Aorta (tissue), 5 donors: ENCODE data around the gene DCXR. TPM values are rescaled to one million over a fixed set of nuclear protein-coding genes. Genes with fewer than 3 reads are reported as not detected.

Experiments
- ATAC-seq: fragments of 200-7000 bp; cut with Tn5 transposase; one replicate; pipeline ENCODE4 v1.9.1; 2022; ENCODE audit warnings: moderate library complexity; ENCODE audit not compliant: low FRiP score
- DNase-seq, 2 donors: peaks; one replicate each; pipeline ENCODE4 v3.0.0-alpha.2; 2020
- H3K27ac ChIP-seq, 2 donors: one replicate each; pipeline ENCODE4 v1.5.1; 2013; ENCODE audit warnings: low read length in 2 of 2, mild to moderate bottlenecking in 2 of 2, moderate library complexity in 2 of 2, control low read depth in 1 of 2, inconsistent platforms in 1 of 2, low read depth in 1 of 2
- H3K27me3 ChIP-seq, 2 donors: one replicate each; pipeline ENCODE4 v1.6.1; 2013; ENCODE audit warnings: control low read depth in 1 of 2, low read length in 1 of 2, mild to moderate bottlenecking in 1 of 2, moderate library complexity in 1 of 2; ENCODE audit not compliant: insufficient read depth in 2 of 2, control insufficient read depth in 1 of 2
- H3K36me3 ChIP-seq, 2 donors: one replicate each; pipeline ENCODE4 v1.6.1; 2013; ENCODE audit warnings: control low read depth in 1 of 2, low read length in 1 of 2, mild to moderate bottlenecking in 1 of 2; ENCODE audit not compliant: insufficient read depth in 2 of 2, control insufficient read depth in 1 of 2
- H3K4me1 ChIP-seq, 2 donors: one replicate each; pipeline ENCODE4 v1.6.1; 2013; ENCODE audit warnings: low read length in 2 of 2, control low read depth in 1 of 2, mild to moderate bottlenecking in 1 of 2, moderate library complexity in 1 of 2; ENCODE audit not compliant: insufficient read depth in 2 of 2, control insufficient read depth in 1 of 2
- H3K4me3 ChIP-seq, 2 donors: one replicate each; pipeline ENCODE4 v1.5.1; 2013; ENCODE audit warnings: low read length in 2 of 2, control low read depth in 1 of 2, mild to moderate bottlenecking in 1 of 2
- H3K9me3 ChIP-seq: one replicate; pipeline ENCODE4 v1.6.1; 2013; ENCODE audit warnings: mild to moderate bottlenecking, low read length; ENCODE audit not compliant: control insufficient read depth
- WGBS, 2 donors: extraction: QIAGEN DNeasy Blood & Tissue Kit; methylation state at CpG; one replicate each; pipeline ENCODE4 v1.1.7; 2013; 5-methylcytosine and 5-hydroxymethylcytosine counted together
- intact Hi-C, 2 donors: fragments of 100-400 bp; cut with DNase I; formaldehyde crosslinking; loops; one replicate each; pipeline versions ENCODE4 v1.14.2 to v1.15.0; 2022
- polyA plus RNA-seq, 2 donors: library from polyadenylated mRNA; stranded (reverse); fragments of 200-250 nt; gene quantifications; one replicate each; pipeline ENCODE4 v1.2.3, GENCODE V29; 2013
- total RNA-seq, 2 donors: library from RNA; stranded (reverse); fragmentation: NEBNext Ultra II Directional; extraction: Animal tissue kit (Norgen Biotek cat#: 25700); gene quantifications; one replicate each; pipeline ENCODE4 v1.2.1, GENCODE V29; 2021
- donor health status: healthy with polysubstance abuse.
- donor health status: Bipolar disorder and iron deficiency.
- donor health status: DM: no; HTN: no; CAD: no.
- donor health status: DM: no; HTN: no; CAD: no.
- donor health status: DM: yes; HTN: yes; CAD: no.

DCXR gene
- total and polyA plus RNA-seq, 4 donors: 34.9 to 81.0 (median 71.1) TPM

DNA sequence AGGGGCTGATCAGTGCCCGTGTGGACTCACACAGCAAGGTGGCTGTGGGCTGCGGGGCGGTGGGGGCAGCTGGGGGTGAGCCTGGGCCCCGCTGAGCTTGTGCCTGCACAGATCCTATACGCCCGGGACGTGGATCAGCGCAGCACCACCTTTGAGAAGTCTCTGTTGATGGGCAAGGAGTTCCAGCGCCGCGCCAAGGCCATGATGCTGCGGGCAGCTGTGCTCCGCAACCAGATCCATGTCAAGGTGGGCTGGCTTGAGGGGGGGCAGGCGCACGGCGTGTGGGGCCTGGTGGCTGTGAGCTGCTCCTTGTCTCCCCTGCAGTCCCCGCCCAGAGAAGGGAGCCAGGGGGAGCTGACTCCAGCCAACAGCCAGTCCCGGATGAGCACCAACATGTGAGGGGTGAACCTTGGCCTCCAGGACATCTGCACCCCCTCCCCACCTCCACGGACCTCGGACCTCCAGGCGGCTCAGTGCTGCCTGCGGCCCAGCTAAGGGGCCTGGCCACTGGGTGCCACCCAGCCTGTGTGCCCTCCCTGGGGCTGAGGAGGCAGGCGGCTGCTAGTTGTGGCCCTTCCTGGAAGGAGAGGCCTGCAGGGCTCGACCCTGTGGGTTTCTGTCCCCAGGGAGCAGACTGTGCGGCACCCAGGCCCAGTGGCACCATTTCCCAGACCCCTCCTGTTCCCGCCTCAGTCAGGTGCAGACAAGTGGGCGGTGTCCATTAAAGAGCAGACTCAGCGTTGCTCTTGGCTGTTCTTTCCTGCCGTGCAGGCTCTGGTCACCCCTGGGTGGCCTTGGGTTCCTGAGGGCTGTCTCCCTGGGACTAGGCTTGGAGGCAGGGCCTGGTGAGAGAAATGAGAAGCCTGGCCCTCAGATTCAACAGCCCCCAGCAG, 19.5 kb upstream of the DCXR start:
- ATAC-seq (no peak), DNase-seq (no peak)
- intact Hi-C loops: no loop called here
- H3K27me3 ChIP-seq: no peaks in the 10 kb centered on the region
- H3K9me3 ChIP-seq: no peaks in the 10 kb centered on the region
- no peak overlapping the region for H3K27ac ChIP-seq
- peaks cover 0 to 8% of the 10 kb centered on the region in 2 donors for H3K36me3 ChIP-seq
- H3K4me3 ChIP-seq: no peak overlapping the region
- WGBS, 2 donors: 76 to 78% methylated on average over 26 to 29 of the region's 29 CpGs
- H3K4me1 ChIP-seq: no peaks in the 10 kb centered on the region

DNA sequence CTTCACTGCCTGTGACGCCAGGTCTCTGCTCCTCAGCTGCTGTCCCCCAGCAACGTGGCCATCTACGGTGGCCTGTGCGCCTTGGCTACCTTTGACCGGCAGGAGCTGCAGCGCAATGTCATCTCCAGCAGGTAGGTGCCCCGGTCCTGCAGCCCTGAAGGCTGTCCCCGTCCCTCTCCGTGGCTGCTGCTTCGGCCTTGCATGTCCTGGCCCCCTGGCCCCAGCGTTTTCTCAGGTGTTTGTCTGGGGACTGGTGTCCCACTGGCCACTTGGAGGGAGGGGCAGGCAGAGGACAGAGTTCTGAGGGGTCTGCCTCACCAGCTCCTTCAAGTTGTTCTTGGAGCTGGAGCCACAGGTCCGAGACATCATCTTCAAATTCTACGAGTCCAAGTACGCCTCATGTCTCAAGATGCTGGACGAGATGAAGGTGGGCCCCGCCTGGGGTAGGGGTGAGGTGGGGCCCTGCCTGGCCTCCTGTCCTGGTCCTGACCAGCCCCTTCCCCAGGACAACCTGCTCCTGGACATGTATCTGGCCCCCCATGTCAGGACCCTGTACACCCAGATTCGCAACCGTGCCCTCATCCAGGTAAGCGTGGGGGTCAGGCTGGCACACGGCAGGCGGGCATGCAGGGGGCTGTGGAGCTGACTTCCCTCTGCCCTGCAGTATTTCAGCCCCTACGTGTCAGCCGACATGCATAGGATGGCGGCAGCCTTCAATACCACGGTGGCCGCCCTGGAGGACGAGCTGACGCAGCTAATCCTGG, 18.6 kb upstream of the DCXR start:
- no peaks in the 10 kb centered on the region for H3K27me3 ChIP-seq
- ATAC-seq: no peak
- no peak overlapping the region for H3K4me3 ChIP-seq
- H3K27ac ChIP-seq: no peak overlapping the region
- H3K4me1 ChIP-seq: no peaks in the 10 kb centered on the region
- no peak for DNase-seq
- H3K9me3 ChIP-seq: no peaks in the 10 kb centered on the region
- WGBS, 2 donors: 86 to 87% methylated on average over 28 of the region's 28 CpGs
- intact Hi-C loops: no loop called here
- H3K36me3 ChIP-seq: peaks cover 0 to 7% of the 10 kb centered on the region in 2 donors

DNA sequence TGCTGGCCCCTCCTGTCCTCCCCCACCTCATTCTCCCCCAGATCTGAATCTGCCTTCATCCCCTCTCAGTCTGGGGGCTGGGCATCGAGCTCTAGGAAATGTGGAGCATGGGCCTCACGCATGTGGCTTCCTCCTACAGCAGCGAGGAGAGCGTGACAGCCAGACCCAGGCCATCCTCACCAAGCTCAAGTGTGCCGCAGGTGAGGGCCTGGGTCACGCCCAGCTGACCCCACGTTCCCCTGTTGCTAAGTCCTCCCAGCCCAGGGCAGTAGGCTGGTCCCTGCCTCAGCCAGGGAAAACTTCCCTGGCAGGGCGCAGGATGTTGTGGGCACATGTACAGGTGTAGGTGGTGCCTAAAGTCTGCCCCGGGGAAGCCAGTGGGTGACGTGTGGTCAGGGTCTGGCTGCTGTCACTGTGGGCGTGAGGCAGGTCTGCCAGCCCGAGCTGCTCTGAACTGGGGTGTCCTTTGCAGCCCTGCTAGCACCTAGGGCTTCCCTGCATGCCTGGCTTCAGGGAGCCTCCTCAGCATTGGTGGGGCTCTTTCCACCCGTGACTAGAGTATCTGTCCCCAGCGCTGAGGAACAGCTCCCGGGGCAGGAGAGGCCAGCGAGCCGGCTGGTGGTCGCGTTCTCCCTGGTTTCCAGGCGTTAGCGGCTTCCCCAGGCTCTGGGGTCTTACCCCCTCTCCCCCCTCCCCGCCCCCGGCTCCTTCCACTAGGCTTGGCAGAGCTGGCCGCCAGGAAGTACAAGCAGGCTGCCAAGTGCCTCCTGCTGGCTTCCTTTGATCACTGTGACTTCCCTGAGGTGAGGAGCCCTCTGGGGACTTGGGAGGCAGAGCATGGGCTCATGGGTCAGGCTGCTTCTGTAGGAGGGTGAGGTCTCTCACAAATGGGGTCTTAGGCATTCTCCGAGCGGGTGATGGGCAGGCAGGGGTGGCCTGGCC, 17.8 kb upstream of the DCXR start:
- H3K27ac ChIP-seq: no peak overlapping the region
- WGBS, 2 donors: 79 to 81% methylated on average over 26 of the region's 26 CpGs
- ATAC-seq: no peak
- peaks cover 0 to 4% of the 10 kb centered on the region in 2 donors for H3K36me3 ChIP-seq
- H3K9me3 ChIP-seq: no peaks in the 10 kb centered on the region
- no peaks in the 10 kb centered on the region for H3K27me3 ChIP-seq
- H3K4me1 ChIP-seq: no peaks in the 10 kb centered on the region
- intact Hi-C loops: no loop called here
- DNase-seq: no peak
- no peak overlapping the region for H3K4me3 ChIP-seq

DNA sequence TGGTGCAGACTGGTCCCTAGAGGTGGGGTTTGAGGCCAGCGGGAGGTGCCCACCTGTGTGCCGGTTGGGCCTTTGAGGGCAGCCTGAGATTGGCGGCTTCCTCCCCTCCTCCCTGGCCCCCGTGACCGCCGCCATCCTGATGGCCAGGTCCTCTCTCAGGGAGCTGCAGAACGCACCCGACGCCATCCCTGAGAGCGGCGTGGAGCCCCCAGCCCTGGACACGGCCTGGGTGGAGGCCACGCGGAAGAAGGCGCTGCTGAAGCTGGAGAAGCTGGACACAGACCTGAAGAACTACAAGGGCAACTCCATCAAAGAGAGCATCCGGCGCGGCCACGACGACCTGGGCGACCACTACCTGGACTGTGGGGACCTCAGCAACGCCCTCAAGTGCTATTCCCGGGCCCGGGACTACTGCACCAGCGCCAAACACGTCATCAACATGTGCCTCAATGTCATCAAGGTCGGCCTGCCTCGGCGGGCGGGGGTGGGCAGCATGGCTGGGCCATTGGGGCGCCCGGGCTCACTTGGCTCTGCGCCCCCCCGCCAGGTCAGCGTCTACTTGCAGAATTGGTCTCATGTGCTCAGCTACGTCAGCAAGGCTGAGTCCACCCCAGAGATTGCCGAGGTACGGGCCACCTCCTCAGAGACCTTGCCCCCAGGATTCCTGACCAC, 17.0 kb upstream of the DCXR start:
- DNase-seq (peak in 1 of 2 donors; percentile 44), ATAC-seq (no peak)
- H3K27me3 ChIP-seq: no peaks in the 10 kb centered on the region
- intact Hi-C loops: no loop called here
- 89 to 91% methylated on average over 35 to 38 of the region's 38 CpGs for WGBS, 2 donors
- no peaks in the 10 kb centered on the region for H3K9me3 ChIP-seq
- no peak overlapping the region for H3K4me3 ChIP-seq
- H3K4me1 ChIP-seq: no peaks in the 10 kb centered on the region
- H3K27ac ChIP-seq: no peak overlapping the region
- peaks cover 0 to 2% of the 10 kb centered on the region in 2 donors for H3K36me3 ChIP-seq

DNA sequence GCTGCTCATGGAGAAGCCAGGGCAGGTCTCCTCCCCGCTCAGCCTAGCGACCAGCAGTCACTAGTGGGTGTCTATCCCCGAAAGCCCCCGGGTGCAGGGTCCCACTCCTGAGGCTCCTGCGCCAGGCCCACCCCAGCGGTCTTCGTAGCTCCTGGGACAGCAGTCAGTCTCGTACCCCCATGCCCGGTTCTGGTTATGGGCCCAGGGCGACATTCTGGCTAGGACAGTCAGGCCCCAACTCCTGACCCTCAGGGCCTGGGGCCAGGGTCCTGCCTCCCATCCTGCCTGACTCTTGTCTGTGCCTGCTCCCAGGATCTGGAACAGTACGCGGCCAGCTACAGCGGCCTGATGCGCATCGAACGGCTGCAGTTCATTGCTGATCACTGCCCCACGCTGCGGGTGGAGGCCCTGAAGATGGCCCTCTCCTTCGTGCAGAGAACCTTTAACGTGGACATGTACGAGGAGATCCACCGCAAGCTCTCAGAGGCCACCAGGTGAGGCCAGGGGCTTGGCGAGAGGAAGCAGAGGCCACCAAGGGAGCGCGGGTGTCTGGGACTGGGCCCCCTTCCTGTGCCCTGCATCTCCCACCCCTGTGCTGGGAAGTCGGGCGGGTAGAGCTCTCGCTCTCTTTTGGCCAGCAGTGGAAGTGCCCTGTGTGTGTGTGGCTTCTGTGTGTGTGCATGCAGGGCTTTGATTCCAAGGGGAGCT, 16.2 kb upstream of the DCXR start:
- H3K9me3 ChIP-seq: no peaks in the 10 kb centered on the region
- DNase-seq: peak in 1 of 2 donors; percentile 44
- H3K27ac ChIP-seq: no peak overlapping the region
- no peaks in the 10 kb centered on the region for H3K4me1 ChIP-seq
- H3K27me3 ChIP-seq: no peaks in the 10 kb centered on the region
- H3K4me3 ChIP-seq: no peak overlapping the region
- intact Hi-C loops: no loop called here
- H3K36me3 ChIP-seq: peaks cover 0 to 2% of the 10 kb centered on the region in 2 donors
- ATAC-seq: no peak
- 92 to 93% methylated on average over 28 of the region's 28 CpGs for whole genome bisulfite sequencing, 2 donors

DNA sequence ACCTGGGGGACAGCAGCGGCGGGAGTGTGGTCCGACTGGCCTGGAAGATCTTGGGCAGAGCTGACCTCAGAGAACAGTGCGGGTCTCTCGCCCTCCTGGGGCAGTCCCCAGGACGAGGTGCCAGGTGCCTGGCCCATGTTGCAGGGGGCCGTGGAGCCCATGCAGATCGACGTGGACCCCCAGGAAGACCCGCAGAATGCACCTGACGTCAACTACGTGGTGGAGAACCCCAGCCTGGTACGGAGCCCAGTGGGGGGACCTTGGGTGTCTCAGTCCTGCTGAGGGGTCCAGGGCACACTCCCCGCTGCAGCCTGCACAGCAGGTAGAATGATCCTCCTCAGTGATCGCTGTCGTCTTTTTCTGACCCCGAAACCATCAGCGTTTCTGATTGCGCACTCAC, 15.6 kb upstream of the DCXR start:
- no peaks in the 10 kb centered on the region for H3K27me3 ChIP-seq
- DNase-seq (no peak), ATAC-seq (no peak)
- H3K36me3 ChIP-seq: peaks cover 0 to 2% of the 10 kb centered on the region in 2 donors
- no peaks in the 10 kb centered on the region for H3K9me3 ChIP-seq
- 87 to 89% methylated on average over 18 to 19 of the region's 19 CpGs for WGBS, 2 donors
- H3K4me1 ChIP-seq: no peaks in the 10 kb centered on the region
- intact Hi-C loops: no loop called here
- no peak overlapping the region for H3K27ac ChIP-seq
- H3K4me3 ChIP-seq: no peak overlapping the region

DNA sequence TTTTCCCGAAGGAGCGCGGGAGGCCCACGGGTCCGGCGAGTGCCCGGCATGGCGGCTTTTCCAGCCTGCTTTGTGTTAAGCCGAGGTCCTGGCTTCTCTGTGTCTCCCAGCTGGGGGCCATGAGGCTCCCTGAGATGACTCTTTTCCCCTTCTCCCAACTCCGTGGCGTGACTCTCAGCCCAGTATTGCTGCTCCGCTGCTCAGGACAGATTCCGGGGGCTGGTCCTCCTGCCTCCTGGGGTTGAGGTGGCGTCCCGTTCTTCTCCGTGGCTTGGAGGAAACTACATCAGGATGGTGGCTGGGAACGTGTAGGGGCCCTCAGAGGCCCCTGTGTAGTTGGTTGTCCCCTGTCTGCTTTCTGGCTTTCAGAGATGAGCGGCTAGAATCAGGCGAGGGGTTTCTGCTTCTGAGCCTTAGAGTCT, 15.2 kb upstream of the DCXR start:
- DNase-seq (no peak), ATAC-seq (no peak)
- H3K9me3 ChIP-seq: no peaks in the 10 kb centered on the region
- H3K4me1 ChIP-seq: no peaks in the 10 kb centered on the region
- no peak overlapping the region for H3K27ac ChIP-seq
- H3K27me3 ChIP-seq: no peaks in the 10 kb centered on the region
- peak overlapping the region in 1 of 2 donors; percentile 92 for H3K4me3 ChIP-seq
- intact Hi-C loops: no loop called here
- 24 to 25% methylated on average over 18 to 19 of the region's 19 CpGs for WGBS, 2 donors
- peaks cover 0 to 2% of the 10 kb centered on the region in 2 donors for H3K36me3 ChIP-seq
